ENCODE data around the gene DDX47. TPM values are rescaled to one million over a fixed set of nuclear protein-coding genes. Genes with fewer than 3 reads are reported as not detected.

Gene DDX47
- total RNA-seq, 1 experiment from 2014 or later, result 192 TPM

DNA sequence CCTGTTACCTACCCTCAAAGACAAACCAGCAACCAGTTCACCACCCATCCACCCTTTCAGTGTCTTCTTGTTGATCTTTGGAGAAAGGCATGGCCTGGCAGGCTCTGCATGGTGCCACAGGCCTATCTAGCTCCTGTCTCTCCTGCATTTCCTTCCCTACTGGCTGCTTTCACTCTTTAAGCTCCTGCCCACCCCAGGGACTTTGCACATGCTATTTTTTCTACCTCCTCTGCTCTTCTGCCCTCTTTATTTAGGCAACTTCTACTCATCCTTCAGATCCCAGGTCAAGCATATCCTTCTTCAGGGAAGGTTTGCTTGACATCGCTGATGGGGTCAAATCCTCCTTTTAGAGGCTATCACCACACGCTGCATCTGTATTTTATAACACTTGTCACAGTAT lies 51.1 kb downstream of the DDX47 start:
- H3K4me1 ChIP-seq (replicated peaks; ENCODE audit: insufficient read depth), result peaks cover 5% of the 10 kb centered on the region
- POLR2A ChIA-PET (ENCODE audit: unreplicated experiment), result no interaction called here
- H3K4me3 ChIP-seq, result no peak overlapping the region
- peaks cover 9% of the 10 kb centered on the region; the same call in 1 of the 2 replicates for H3F3A ChIP-seq (ENCODE audit: insufficient read depth, low read depth)
- no peak overlapping the region for H3K27ac ChIP-seq
- CTCF ChIA-PET, result no interaction called here
- no peaks in the 10 kb centered on the region for H3K79me2 ChIP-seq (ENCODE audit: low read depth)
- TF ChIP-seq, protein P1, sequence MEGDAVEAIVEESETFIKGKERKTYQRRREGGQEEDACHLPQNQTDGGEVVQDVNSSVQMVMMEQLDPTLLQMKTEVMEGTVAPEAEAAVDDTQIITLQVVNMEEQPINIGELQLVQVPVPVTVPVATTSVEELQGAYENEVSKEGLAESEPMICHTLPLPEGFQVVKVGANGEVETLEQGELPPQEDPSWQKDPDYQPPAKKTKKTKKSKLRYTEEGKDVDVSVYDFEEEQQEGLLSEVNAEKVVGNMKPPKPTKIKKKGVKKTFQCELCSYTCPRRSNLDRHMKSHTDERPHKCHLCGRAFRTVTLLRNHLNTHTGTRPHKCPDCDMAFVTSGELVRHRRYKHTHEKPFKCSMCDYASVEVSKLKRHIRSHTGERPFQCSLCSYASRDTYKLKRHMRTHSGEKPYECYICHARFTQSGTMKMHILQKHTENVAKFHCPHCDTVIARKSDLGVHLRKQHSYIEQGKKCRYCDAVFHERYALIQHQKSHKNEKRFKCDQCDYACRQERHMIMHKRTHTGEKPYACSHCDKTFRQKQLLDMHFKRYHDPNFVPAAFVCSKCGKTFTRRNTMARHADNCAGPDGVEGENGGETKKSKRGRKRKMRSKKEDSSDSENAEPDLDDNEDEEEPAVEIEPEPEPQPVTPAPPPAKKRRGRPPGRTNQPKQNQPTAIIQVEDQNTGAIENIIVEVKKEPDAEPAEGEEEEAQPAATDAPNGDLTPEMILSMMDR (conservative IDR thresholded peaks at IDR 0.05), result no peak
- TF ChIP-seq EZH2 (IDR thresholded peaks at IDR 0.05; ENCODE audit: low read depth), result no peak
- intact Hi-C loops (cut with micrococcal nuclease; ENCODE audit: unreplicated experiment), result no loop called here
- DNase-seq, result no peak
- H3K27me3 ChIP-seq (ENCODE audit: insufficient read depth, low read depth), result no peaks in the 10 kb centered on the region
- H3K9me2 ChIP-seq (ENCODE audit: insufficient read depth), result no peaks in the 10 kb centered on the region
- 0 out of 2 replicates have a peak, but pooled peaks cover 10% of the 10 kb centered on the region for H3K9me3 ChIP-seq (ENCODE audit: insufficient read depth, low read depth)
- H3K36me3 ChIP-seq (ENCODE audit: low read depth), result peaks cover 29% of the 10 kb centered on the region
- BruUV-seq (replicated peaks), result no TSS peak
- H3K4me2 ChIP-seq, result no peak overlapping the region
- H4K20me1 ChIP-seq (ENCODE audit: insufficient read depth), result no peaks in the 10 kb centered on the region
- no peak overlapping the region for H2AFZ ChIP-seq

DNA sequence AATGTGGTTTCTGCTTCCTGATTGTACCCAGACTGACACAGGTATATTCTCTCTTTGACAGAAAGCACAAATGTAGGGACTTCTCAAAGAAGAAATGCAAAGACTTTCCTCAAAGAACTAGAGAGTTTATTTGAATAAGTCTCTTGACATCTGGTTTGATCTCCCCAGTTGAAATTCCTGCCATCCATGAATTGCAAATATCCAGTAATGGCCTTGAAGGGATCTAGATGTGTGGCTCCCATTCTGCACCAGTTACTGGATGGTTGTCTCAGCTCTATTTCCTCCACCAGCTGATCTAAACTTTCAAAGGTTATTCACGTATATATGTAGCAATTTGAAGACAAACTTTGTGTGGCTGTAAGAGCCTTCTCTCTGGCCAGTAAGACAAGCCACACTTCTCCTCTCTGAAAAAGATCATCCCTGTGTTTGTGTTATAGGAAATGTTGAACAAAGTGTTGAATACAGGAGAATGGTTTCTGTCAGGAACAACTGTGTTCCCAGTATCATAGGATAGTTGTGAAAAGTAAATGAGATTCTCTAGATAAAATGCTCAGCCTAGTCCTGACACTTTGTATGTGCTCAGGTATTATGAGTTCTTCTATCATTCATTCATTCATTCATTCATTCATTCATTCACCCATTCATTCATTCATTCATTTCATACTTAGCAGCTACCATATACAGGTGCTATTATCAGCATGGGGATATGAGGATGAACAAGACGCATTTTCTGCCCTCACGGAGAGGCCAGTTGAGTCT lies 55.5 kb downstream of the DDX47 start:
- Histone ChIP-seq H4K20me1 (ENCODE audit: insufficient read depth) (no peaks in the 10 kb centered on the region), H3K4me3 (no peak overlapping the region), H3K27ac (peak overlapping the region; percentile 11; the same call in 1 of the 2 replicates), H3K27me3 (ENCODE audit: insufficient read depth, low read depth) (no peaks in the 10 kb centered on the region), H3K4me1 (replicated peaks; ENCODE audit: insufficient read depth) (peaks cover 35% of the 10 kb centered on the region), H3K36me3 (ENCODE audit: low read depth) (peaks cover 24% of the 10 kb centered on the region), H3K9me3 (ENCODE audit: insufficient read depth, low read depth) (peaks cover 10% of the 10 kb centered on the region; the same call in 1 of the 2 replicates), H2AFZ (no peak overlapping the region), H3F3A (ENCODE audit: insufficient read depth, low read depth) (peaks cover 36% of the 10 kb centered on the region), H3K4me2 (no peak overlapping the region), H3K9me2 (ENCODE audit: insufficient read depth) (no peaks in the 10 kb centered on the region), H3K79me2 (ENCODE audit: low read depth) (no peaks in the 10 kb centered on the region; the same call in 1 of the 2 replicates)
- no peak for DNase-seq
- ChIA-PET POLR2A (ENCODE audit: unreplicated experiment) (interaction anchor here (0.6 kb wide), 2 partner anchors 8 to 22 kb away, joined by 3 read pairs; no protein-coding TSS in a partner anchor), CTCF (no interaction called here)
- BruUV-seq (replicated peaks), result no TSS peak
- no peak for TF ChIP-seq EZH2 (IDR thresholded peaks at IDR 0.05; ENCODE audit: low read depth)
- TF ChIP-seq, protein P1 (conservative IDR thresholded peaks at IDR 0.05), result no peak
- intact Hi-C loops (cut with micrococcal nuclease; ENCODE audit: unreplicated experiment), result no loop called here

GRCh38 chr12:12870465-12870864 lies 57.3 kb downstream of the DDX47 start:
- H3K4me2 ChIP-seq, result no peak overlapping the region; the same call in 1 of the 2 replicates
- peaks cover 53% of the 10 kb centered on the region for H3K4me1 ChIP-seq (replicated peaks; ENCODE audit: insufficient read depth)
- peaks cover 29% of the 10 kb centered on the region for H3K36me3 ChIP-seq (ENCODE audit: low read depth)
- peaks cover 53% of the 10 kb centered on the region for H3F3A ChIP-seq (ENCODE audit: insufficient read depth, low read depth)
- H3K9me3 ChIP-seq (ENCODE audit: insufficient read depth, low read depth), result peaks cover 10% of the 10 kb centered on the region; the same call in 1 of the 2 replicates
- intact Hi-C loops (cut with micrococcal nuclease; ENCODE audit: unreplicated experiment), result loop anchor here (5.0 kb wide), 1 partner anchor 302 kb away; no protein-coding TSS in a partner anchor
- no peaks in the 10 kb centered on the region for H4K20me1 ChIP-seq (ENCODE audit: insufficient read depth)
- peak overlapping the region; percentile 97 for H3K27ac ChIP-seq
- no peak overlapping the region for H2AFZ ChIP-seq
- no peaks in the 10 kb centered on the region for H3K9me2 ChIP-seq (ENCODE audit: insufficient read depth)
- no peak for TF ChIP-seq EZH2 (IDR thresholded peaks at IDR 0.05; ENCODE audit: low read depth)
- TF ChIP-seq, protein P1 (conservative IDR thresholded peaks at IDR 0.05), result no peak
- H3K79me2 ChIP-seq (ENCODE audit: low read depth), result no peaks in the 10 kb centered on the region; the same call in 1 of the 2 replicates
- no TSS peak for BruUV-seq (replicated peaks)
- ChIA-PET CTCF (no interaction called here), POLR2A (ENCODE audit: unreplicated experiment) (no interaction called here)
- no peak overlapping the region for H3K4me3 ChIP-seq
- H3K27me3 ChIP-seq (ENCODE audit: insufficient read depth, low read depth), result no peaks in the 10 kb centered on the region
- peak in 1 of 2 experiments; percentile 83 for DNase-seq
